ENCODE results near the gene STK24.
"Not testable (repeated sequence)": the region's sequence is repeated elsewhere in the genome, so short reads cannot be mapped to it uniquely, and the experiment has no call there.

The STK24 gene

GRCh38 chr13:98429531-98429930, 147.4 kb downstream of the STK24 start:
- no peak for DNase-seq

- DNase-seq, result no peak
Measured at GRCh38 chr13:98429081-98429480, 147.8 kb downstream of the STK24 start.

- DNase-seq, result no peak
Measured at GRCh38 chr13:98428256-98428966, 148.5 kb downstream of the STK24 start.

GRCh38 chr13:98427331-98427995, 149.4 kb downstream of the STK24 start:
- DNase-seq, result no peak

- DNase-seq, result peak; percentile 24
Measured at GRCh38 chr13:98423417-98423816, 153.5 kb downstream of the STK24 start.

GRCh38 chr13:98422046-98422445, 154.9 kb downstream of the STK24 start:
- DNase-seq, result no peak

GRCh38 chr13:98420554-98421175, 156.2 kb downstream of the STK24 start:
- no peak for DNase-seq

- DNase-seq, result peak; percentile 89
Measured at GRCh38 chr13:98419786-98420553, 156.9 kb downstream of the STK24 start.

- peak; percentile 92 for DNase-seq
Measured at GRCh38 chr13:98416408-98416807, 160.5 kb downstream of the STK24 start.

- no peak for DNase-seq
Measured at GRCh38 chr13:98415326-98416070, 161.4 kb downstream of the STK24 start.

GRCh38 chr13:98413796-98414195, 163.1 kb downstream of the STK24 start:
- no peak for DNase-seq

- not testable (repeated sequence) for DNase-seq
Measured at GRCh38 chr13:98413278-98413677, 163.6 kb downstream of the STK24 start.

GRCh38 chr13:98411617-98412265, 165.2 kb downstream of the STK24 start:
- DNase-seq, result no peak

GRCh38 chr13:98411013-98411412, 165.9 kb downstream of the STK24 start:
- DNase-seq, result no peak

GRCh38 chr13:98410612-98411011, 166.3 kb downstream of the STK24 start:
- no peak for DNase-seq

- DNase-seq, result no peak
Measured at GRCh38 chr13:98409281-98409680, 167.6 kb downstream of the STK24 start.

GRCh38 chr13:98407575-98407974, 169.3 kb downstream of the STK24 start:
- DNase-seq, result no peak

- DNase-seq, result no peak
Measured at GRCh38 chr13:98406971-98407370, 169.9 kb downstream of the STK24 start.

GRCh38 chr13:98406427-98406826, 170.5 kb downstream of the STK24 start:
- DNase-seq, result peak; percentile 83

GRCh38 chr13:98405690-98406344, 171.1 kb downstream of the STK24 start:
- DNase-seq, result peak; percentile 97

GRCh38 chr13:98405107-98405571, 171.8 kb downstream of the STK24 start:
- DNase-seq, result peak; percentile 97
